Measurements from ENCODE around the gene MDGA2.

The MDGA2 gene

DNA sequence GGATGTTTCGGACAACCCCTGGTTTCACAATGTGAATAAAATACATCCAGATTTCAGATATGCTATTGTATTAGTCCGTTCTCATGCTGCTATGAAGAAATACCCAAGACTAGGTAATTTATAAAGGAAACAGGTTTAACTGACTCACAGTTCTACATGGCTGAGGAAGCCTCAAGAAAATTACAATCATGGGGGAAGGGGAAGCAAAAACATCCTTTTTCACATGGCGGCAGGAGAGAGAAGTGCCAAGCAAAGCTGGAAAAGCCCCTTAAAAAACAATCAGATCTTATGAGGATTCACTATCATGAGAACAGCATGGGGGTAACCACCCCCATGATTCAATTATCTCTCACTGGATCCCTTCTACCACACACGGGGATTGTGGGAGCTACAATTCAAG, 451.7 kb downstream of the MDGA2 start:
- no peak overlapping the region for H3K4me3 ChIP-seq (replicated peaks; ENCODE audit: low read depth, low read length)
- DNase-seq (ENCODE audit: extremely low read depth, low read depth), result no peak
- TF ChIP-seq, protein P1, sequence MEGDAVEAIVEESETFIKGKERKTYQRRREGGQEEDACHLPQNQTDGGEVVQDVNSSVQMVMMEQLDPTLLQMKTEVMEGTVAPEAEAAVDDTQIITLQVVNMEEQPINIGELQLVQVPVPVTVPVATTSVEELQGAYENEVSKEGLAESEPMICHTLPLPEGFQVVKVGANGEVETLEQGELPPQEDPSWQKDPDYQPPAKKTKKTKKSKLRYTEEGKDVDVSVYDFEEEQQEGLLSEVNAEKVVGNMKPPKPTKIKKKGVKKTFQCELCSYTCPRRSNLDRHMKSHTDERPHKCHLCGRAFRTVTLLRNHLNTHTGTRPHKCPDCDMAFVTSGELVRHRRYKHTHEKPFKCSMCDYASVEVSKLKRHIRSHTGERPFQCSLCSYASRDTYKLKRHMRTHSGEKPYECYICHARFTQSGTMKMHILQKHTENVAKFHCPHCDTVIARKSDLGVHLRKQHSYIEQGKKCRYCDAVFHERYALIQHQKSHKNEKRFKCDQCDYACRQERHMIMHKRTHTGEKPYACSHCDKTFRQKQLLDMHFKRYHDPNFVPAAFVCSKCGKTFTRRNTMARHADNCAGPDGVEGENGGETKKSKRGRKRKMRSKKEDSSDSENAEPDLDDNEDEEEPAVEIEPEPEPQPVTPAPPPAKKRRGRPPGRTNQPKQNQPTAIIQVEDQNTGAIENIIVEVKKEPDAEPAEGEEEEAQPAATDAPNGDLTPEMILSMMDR (IDR thresholded peaks at IDR 0.05; ENCODE audit: low read depth, low read length, missing control alignments), result no peak

DNA sequence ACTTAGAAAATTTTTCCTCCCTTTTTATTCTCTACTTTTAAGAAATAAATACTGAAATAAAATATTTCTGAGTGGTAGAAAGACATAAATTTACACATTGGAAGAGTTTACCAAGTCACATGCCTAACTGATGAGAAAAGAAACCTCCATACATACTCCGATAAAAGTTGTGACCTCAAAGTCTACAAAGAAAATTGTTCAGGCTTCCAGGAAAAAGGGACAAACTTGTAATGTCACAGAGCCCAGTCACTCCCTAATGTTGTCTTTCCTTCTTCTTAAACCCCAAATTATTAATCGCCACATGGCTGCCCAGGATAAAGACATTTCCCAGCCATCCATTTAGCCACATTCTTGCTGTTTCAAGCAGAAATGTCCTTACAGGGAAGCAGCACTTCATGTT, 455.3 kb downstream of the MDGA2 start:
- TF ChIP-seq, protein P1 (IDR thresholded peaks at IDR 0.05; ENCODE audit: low read depth, low read length, missing control alignments), result no peak
- H3K4me3 ChIP-seq (replicated peaks; ENCODE audit: low read depth, low read length), result no peak overlapping the region
- DNase-seq (ENCODE audit: extremely low read depth, low read depth), result no peak

DNA sequence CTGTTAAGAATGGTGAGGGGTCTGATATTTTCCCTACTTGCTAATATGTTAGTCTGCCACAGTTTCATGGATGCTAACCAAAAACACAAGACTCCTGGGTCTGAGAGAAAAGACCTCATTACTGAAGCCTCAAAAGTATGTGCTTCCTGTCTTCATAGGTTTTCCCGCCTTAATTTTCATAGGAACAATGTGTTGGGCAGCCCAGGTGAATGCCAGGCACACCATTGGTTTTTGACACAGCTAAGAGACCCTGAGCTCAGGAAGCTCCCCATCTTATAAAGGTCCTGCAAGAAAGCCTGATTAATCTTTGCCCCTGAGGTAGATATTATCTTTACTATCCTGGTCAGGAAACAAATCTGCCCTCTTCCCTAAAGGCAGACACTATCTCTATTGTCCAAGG, 464.1 kb downstream of the MDGA2 start:
- TF ChIP-seq, protein P1 (IDR thresholded peaks at IDR 0.05; ENCODE audit: low read depth, low read length, missing control alignments), result no peak
- DNase-seq (ENCODE audit: extremely low read depth, low read depth), result no peak
- no peak overlapping the region for H3K4me3 ChIP-seq (replicated peaks; ENCODE audit: low read depth, low read length)

DNA sequence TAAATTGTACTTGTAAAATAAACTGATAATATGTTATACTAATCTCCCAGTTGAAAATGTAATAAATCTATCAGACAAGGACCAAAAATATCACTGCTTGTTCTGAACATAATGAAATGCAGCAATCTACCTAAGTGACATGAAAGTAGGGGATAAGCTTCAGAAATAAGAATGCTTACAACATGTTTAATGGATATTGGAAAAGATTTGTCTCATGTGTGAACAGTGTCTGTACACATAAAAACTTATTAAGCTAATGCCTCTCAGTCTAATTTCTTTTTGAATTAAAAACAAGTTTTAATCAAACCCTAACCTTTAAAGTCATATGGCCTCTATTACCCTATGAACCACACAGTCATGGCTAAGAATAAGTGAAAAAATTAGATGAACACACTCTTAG, 465.3 kb downstream of the MDGA2 start:
- H3K4me3 ChIP-seq (replicated peaks; ENCODE audit: low read depth, low read length), result no peak overlapping the region
- no peak for DNase-seq (ENCODE audit: extremely low read depth, low read depth)
- TF ChIP-seq, protein P1 (IDR thresholded peaks at IDR 0.05; ENCODE audit: low read depth, low read length, missing control alignments), result no peak

DNA sequence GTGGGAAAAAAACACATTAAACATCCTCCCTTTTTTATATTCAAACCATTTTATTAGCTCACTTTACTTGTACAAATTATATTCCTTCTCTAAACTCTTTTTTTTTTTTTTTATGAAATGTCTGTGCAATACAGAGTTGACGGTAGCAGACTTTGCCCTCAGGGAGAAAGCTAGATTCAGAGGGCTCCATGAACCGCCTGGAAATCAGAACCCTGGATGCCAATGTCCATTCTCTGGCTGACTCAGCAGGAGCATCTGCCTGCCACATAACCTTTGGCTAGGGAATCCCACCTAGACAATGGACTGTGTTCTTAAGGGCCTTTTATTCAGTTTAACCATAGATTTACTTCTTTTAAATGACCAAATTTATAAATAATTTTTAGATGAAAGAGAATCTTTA, 467.0 kb downstream of the MDGA2 start:
- DNase-seq (ENCODE audit: extremely low read depth, low read depth), result no peak
- TF ChIP-seq, protein P1 (IDR thresholded peaks at IDR 0.05; ENCODE audit: low read depth, low read length, missing control alignments), result no peak
- H3K4me3 ChIP-seq (replicated peaks; ENCODE audit: low read depth, low read length), result no peak overlapping the region

DNA sequence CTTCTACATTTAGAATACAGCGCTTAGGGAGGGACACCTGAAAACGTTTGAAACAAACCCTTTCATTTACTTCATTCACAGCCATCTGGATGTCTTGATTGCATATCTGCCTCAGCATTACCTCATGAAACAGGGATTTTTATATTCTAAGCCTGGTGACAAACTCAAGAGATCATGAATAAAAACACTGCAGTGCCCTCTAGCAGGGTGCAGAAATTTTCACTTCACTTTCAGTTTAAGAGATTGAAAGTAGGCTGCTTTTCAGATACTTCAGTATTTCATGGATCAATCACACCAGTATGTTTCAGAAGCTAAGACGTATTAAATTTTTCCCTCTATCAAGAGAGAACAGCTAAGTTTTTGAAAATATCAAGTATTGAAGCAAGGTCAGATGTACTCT, 467.8 kb downstream of the MDGA2 start:
- no peak overlapping the region for H3K4me3 ChIP-seq (replicated peaks; ENCODE audit: low read depth, low read length)
- DNase-seq (ENCODE audit: extremely low read depth, low read depth), result no peak
- TF ChIP-seq, protein P1 (IDR thresholded peaks at IDR 0.05; ENCODE audit: low read depth, low read length, missing control alignments), result no peak

DNA sequence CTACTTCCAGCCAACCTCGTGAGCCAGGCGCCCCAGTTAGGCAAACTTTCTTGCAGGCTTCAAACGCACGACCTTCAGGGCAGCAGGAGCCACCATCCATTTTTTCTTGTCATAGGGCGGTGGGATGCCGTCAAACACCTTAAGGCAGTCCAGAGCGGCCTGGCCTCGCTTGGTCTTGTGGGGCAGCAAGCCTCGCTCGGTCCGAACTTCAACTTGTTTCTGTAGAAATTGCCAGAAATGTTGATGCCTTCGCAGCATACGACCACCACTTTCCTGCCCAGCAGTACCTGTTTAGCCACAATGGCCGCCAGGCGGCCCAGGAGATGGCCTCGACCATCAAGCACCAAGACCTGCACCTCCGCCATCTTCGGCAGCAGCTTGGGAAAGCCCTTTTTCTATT, 474.7 kb downstream of the MDGA2 start:
- no peak overlapping the region for H3K4me3 ChIP-seq (replicated peaks; ENCODE audit: low read depth, low read length)
- no peak for DNase-seq (ENCODE audit: extremely low read depth, low read depth)
- TF ChIP-seq, protein P1 (IDR thresholded peaks at IDR 0.05; ENCODE audit: low read depth, low read length, missing control alignments), result no peak

Data from HFF-Myc (cell line).